GM19193 (cell line): ENCODE measurements around the gene ALOXE3.

Experiments used
- POLR2A ChIP-seq: IDR thresholded peaks from 4 replicates; pipeline ENCODE4 v1.6.1; 2011; ENCODE audit not compliant: insufficient read depth, insufficient read length; ENCODE audit errors: extremely low read depth

ALOXE3 gene

GRCh38 chr17:8104911-8105310 lies 13.4 kb downstream of the ALOXE3 start:
- no peak for TF ChIP-seq POLR2A

- no peak for TF ChIP-seq POLR2A
Measured at GRCh38 chr17:8103549-8103948, 14.8 kb downstream of the ALOXE3 start.

- no peak for TF ChIP-seq POLR2A
Measured at GRCh38 chr17:8101721-8102120, 16.6 kb downstream of the ALOXE3 start.

- TF ChIP-seq POLR2A: no peak
Measured at GRCh38 chr17:8100763-8101162, 17.6 kb downstream of the ALOXE3 start.

GRCh38 chr17:8100111-8100510 lies 18.2 kb downstream of the ALOXE3 start:
- no peak for TF ChIP-seq POLR2A

GRCh38 chr17:8096541-8096940 lies 21.8 kb downstream of the ALOXE3 start:
- no peak for TF ChIP-seq POLR2A

GRCh38 chr17:8095361-8095760 lies 23.0 kb downstream of the ALOXE3 start:
- TF ChIP-seq POLR2A: no peak

- peak; percentile 40 for TF ChIP-seq POLR2A
Measured at GRCh38 chr17:8091033-8091687, 27.2 kb downstream of the ALOXE3 start.

GRCh38 chr17:8089728-8090127 lies 28.6 kb downstream of the ALOXE3 start:
- TF ChIP-seq POLR2A: no peak

- no peak for TF ChIP-seq POLR2A
Measured at GRCh38 chr17:8087952-8088230, 30.4 kb downstream of the ALOXE3 start.

- no peak for TF ChIP-seq POLR2A
Measured at GRCh38 chr17:8087075-8087951, 31.0 kb downstream of the ALOXE3 start, which contains the start of gene ALOX12B. TSS of gene ALOX12B (minus strand) at chr17:8087716. CDS start at chr17:8087442, 274 bp downstream.

- TF ChIP-seq POLR2A: no peak
Measured at GRCh38 chr17:8084250-8084649, 34.1 kb downstream of the ALOXE3 start.

- no peak for TF ChIP-seq POLR2A
Measured at GRCh38 chr17:8082292-8082691, 36.0 kb downstream of the ALOXE3 start.

- TF ChIP-seq POLR2A: no peak
Measured at GRCh38 chr17:8081876-8082275, 36.4 kb downstream of the ALOXE3 start.

- no peak for TF ChIP-seq POLR2A
Measured at GRCh38 chr17:8080799-8081219, 37.5 kb downstream of the ALOXE3 start.

- no peak for TF ChIP-seq POLR2A
Measured at GRCh38 chr17:8080208-8080798, 38.0 kb downstream of the ALOXE3 start.
